Stimulated activated CD8-positive, alpha-beta memory T cell treated with anti-CD3 and anti-CD28 coated beads, Interleukin-2, amount 100 ng/mL, for 48 hours (primary cell): ENCODE data around the gene ATP1A3.

Source experiments
- DNase-seq, 2 donors: peaks; one replicate each; pipeline ENCODE4 v3.0.0-alpha.2; 2020; ENCODE audit warnings: low read depth in 2 of 2

The ATP1A3 gene

DNA sequence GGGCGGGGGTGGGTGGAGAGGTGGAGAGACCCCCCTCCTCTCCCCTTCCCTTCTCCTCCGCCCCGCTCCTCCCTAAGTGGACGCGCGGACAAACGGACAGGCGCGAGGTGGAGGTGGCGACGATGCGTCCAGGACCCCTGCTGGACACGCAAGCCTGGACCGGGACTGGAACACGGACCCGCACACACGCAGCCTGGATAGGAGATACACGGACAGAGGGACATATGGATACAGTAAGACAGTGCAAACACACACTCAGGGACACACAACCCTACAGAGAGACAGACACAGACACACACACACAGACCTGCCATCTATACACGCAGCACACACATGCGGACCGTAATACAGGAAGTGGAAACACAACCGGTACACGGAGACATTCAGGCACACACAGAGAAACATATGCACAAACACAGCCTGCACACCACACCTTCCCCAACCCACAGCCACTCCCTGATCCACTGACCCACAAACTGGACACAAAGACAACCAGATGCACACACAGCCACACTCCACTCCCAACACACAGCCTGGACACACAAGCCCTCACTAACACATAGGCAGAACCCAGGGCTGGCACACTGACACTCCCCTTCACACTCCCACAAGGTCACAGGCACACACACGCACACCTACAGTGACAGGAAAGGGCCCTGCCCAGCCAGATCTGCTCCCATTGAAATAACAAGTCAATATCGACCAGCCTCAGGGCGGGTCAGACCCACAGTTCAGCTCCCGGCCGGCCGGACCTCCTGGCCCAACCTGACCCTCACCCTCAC lies 65.1 kb downstream of the ATP1A3 start:
- no peak for DNase-seq

DNA sequence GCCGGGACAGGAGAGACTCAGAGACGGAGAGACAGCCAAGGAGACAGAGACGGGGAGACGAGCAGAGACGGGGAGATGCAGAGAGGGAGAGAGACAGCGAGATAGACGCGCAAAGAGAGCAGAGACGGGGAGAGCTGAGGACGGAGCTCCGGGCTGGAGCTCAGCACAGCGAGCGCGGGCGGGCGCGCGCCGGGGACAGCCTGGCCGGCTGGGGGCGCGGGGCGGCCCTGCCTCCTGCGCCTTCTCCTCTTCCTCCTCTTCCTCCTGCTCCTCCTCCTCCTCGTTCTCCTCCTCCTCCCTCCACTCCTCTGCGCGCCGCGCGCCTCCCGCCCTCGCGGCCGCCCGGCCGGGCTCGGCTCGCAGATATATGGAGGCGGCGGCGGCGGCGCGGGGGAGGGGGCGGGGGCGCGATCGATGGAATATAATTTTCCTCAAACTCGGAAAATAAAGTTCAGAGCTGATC lies 65.8 kb downstream of the ATP1A3 start, which contains the start of gene ERFL:
TSS of gene ERFL (minus strand) at position 229 of the 463 bp plus-strand sequence. CDS start 15,530 bp downstream, outside the sequence.
- DNase-seq: no peak

DNA sequence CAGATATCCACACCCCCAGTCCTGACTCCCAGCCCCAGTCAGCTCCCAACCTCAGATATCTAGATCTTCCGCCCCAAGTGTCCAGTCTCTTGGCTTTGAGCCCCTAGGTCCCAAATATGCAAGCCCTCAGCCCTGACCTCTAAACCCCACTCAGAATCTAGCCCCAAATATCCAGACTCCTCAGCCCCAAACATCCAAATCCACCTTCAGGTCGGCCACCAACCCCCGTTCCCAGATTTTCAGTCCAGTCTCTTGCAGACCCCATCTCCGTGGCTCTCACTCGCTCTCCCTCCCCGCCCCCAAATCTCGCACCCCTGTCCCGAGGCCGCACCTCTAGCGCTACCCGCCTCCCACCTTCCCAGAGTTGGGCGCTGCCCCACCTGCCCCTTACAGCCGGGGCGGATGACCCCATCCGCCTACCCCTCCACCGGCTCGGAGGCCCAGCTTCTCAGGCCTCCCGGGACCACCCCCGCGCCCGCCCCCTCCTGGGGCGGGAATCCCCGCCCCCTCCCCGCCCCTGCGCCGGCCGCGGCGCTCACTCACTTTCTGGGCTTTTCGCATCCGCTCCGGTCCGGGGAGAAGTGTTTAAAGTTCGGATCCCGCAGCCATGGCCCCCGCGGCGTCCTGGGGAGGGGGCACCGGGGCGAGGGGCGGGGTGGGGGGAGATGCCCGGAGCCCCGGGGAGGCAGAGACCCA lies 66.4 kb downstream of the ATP1A3 start:
- DNase-seq: no peak

DNA sequence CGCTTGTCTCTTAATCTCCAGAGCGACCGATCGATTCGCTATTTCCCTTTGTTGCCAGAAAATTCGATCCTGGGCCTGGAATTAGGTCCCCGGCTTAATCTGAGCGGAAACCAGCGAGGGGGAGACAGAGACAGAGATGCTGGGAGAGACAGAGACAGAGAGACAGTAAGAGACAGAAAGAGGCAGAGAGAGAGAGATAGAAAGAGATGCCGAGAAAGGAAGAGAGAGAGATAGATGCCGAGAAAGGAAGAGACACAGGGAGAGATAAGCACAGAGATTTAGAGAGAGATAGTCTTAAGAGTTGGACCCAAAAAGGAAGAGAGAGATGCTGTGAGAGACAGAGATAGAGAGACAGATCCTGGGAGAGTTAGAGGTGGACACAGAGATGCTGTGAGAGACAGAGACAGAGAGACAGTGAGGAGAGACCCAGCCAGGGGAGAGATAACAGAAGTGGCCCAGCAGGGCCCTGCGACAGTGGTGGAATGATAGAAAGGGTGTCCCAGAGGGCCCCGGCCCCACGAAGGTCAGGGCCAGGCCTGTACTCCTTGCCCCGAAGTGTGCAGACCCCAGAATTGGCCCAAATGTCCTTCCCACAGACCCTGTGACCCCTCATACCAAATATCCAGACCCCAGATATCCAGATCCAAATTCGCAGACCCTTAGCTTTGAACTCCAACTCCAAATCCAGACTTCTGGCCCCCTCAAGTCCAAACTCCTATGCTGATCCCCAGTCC lies 67.1 kb downstream of the ATP1A3 start:
- no peak for DNase-seq

DNA sequence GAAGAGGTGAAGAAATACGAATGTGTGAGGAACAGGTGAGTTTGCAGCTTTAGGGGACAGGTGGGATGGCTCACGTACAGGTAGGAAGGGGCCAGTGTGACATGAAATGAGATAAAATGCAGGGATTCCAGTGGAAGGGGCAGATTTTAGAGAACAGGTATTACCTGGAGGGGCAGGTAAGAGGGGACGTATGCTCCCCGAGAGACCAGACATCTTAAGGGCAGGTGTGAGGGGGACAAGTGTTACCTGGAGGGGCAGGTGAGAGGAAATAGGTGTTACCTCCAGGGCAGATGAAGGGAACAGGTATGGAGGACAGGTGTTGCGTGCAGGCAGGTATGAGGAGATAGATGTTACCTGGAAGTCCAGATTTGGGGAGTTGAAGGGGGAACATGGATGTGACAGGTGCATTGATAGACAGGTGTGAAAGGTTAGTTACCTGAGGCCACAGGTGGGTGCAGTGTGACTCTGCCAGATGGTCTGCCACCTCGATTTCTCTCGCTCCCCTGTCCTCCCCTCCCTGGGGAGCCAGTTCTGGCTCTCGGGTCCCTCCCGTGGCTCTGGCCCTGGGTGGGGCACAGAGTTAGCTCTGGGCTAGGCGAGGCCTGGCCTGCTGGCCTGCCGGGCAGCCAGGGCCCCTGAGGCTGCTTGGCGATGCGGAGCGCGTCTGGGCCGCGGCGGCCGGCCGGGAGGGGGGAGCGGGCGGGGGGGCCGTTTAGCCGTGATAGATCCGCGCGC lies 67.8 kb downstream of the ATP1A3 start:
- DNase-seq: no peak

DNA sequence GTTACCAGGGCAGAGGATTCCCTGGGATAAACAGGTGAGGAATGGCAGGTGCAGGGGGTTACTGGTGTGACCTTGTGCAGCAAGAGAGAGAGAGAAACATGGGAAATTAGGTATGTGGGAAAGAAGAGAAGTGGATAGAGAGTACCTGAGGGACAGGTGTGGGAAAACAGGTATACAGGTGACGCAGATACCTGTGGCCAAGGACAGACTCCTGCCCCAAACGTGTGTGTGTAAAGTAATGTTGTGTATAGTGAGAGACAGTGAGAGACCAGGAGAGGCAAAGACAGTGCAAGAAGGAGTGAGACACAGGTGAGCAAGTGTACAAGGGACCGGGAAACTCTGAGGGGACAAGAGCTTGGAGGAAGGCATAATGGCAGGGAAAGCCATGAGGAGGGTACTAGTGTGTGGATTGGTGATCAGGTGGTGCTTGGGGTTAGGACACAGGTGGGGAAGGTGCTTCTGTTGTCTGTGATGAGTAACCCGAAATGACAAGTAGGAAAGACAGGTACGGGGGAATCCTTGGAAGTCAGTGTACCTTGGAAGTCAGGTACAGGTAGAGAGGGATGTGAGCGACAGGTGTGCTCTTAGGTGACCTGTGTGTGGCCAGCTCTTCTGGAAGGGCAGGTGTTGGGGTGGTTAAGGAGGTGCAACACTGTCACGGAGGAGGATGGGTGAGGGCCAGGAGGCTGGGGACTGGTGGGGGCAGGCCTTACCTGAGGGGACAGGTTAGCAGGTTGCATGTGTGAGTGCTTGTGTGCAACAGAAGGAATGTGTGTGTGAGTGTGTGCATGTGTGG lies 68.6 kb downstream of the ATP1A3 start:
- no peak for DNase-seq

DNA sequence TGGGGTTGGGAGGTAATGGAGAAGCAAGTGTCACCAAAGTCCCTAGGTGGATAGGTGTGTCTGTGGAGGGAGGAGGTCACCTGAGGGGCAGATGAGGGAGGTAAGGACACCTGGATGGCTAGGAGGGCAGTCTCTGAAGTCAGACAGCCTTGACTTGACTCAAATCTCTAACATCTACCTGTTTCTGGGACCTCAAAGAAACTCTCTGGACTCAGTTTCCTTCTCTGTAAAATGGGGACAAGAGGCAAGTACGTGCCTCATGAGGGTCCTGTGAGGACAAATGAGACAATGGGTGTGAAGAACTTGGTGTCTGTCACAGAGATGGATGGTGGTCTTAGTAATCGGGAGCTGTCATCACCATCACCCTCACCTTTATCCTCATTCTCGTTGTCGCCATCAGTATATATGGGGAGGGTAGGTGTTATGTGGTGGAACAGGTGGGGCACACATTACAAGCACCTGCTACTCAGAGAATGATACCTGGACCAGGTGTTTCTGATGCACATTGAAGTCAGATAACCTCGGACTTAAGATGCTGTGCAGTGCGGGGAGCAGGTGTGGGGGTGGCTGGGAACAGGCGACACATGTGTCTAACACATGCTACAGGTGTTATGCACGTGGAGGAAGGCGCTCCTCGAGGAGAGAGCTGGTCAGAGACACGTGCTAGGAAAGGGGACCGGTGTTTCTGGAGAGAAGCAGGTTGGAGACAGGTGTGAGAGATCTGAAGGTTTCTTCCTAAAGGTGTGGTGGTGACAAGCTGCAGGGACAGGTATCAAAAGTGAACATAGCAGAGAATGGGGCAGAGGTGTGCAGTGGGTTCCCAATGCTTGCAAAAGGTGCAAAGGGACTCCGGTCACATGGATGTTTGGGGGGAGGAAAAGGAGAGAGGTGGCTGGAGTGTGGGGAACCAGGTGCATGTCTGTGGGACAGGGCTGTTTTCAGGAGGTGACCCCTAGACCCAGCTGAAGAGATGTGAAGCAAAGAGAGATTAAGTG lies 69.6 kb downstream of the ATP1A3 start:
- no peak for DNase-seq

DNA sequence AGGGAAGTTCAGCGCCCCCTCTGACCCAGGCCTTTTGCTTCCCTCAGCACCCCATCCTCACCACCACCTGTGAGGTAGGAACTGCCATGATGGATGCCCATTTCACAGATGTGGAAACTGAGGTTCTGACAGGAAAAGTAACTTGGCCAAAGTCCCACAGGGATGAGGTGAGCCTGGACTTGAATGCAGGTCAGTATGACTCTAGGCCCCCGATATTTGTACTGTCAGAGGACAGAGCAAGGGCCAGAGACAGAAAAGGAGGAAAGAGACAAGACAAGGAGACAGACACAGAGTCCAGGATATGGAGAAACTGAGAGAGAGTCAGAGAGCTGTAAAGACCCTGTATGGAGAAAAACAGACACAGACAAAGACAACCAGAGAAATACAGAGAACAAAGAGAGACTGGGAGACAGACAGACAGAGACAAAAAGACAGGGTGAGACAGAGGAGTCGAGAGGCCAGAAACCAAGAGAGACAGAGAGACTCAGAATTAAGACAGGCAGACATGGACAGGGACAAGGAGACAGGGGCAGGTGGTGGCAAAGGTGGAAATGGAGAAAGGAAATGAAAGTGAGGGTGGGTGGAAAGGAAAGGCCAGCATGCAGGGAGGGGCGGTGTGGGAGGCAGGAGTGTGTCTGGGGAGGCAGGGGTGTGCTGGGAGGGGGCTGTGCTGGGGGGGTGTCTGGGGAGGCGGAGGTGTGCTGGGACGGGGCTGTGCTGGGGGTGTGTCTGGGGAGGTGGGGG lies 70.8 kb downstream of the ATP1A3 start:
- DNase-seq: no peak

DNA sequence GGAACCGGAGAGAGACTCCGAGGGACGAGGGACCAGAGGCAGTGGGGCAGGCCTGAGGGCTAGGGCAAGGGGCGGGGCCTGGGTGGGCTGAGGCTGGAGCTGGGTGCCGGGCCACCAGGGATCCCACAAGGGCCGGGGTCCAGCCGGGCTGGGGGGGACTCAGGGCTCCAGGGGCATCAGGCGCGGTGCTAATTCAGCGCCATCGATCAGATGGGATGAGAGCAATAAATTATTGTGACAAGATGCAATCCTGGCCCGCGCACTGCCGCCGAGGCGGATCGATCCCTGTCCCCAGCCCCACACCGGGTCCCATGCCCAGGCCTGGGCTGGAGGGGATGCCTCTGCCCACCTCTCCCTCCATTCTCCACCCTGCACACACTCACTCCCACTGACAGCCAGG lies 71.4 kb downstream of the ATP1A3 start:
- no peak for DNase-seq

DNA sequence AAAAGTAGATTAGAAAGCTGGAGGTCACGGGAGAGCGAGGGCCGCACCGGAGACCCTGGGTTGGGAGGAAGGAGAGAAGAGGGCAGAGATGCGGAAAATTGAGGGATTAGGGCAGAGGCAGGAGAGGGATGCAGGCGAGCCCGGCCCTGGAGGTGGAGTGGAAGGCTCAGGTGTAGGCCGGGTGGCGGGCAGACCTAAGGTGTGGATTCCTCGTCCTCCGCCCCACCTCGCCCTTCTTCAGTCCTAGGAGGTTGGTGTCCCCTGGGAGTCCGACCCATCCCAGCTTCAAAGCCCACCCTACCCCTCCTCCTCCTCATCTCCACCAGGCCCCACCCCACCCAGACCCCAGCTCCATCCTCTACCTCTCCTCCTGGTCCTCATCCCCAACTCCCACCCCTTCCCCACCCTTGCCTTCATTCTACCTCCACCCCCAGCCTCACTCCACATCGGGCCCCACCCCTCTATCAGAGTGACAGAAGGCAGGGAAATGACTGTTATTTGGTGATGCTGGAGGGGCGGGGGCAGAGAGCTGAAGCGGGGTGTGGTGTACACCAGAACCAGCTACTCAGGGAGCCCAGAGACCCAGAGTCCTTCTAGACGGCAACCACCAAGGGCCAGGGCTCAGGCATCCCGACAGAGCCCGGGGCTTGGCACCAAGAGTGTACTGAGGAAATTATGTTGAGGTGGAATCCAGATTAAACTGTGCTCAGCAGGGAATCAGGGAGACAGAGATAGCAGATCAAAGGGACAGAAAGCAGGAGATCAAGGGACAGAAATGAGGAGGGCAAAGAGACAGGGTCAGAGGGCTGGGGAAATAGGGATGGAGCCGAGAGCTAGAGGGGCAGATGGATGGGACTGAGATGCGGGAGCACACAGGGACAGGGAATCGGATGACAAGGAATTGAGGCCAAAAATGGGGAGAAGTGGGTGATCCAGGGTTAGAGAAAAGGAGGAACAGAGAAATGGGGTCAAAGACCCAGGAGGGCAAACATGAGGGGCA lies 72.2 kb downstream of the ATP1A3 start:
- no peak for DNase-seq

DNA sequence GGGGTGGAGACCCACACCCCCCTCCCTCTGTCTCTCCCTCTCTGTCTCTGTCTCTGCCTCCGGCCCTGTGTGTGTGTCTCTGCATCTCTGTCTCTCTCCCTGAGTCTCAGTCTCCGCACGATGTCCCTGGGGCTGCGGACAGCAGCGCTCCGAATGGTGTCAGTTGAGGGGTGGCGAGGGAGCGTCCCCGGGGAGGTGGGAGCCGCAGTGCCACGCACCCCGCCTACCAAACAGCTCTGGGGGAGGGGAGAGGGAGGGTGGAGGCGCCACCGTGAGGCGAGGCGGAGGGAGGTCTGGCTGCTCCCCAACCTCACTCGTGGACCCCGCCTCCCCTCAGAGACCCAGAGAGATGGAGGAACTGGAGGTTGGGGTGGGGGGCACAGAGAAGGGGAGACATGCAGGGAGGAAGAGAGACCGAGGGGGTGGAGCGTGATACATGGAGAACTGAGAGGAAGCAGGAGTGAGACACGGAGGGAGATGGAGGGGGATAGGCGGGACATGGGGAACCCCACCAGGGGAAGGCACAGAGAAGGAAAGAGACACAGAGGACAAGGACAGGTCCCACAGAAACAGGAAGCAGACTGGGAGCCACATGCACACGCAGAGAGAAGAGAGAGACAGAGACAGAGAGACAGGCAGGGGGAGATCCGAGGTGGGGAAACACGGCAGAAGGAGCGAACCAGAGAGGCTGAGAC lies 73.0 kb downstream of the ATP1A3 start:
- DNase-seq: no peak

DNA sequence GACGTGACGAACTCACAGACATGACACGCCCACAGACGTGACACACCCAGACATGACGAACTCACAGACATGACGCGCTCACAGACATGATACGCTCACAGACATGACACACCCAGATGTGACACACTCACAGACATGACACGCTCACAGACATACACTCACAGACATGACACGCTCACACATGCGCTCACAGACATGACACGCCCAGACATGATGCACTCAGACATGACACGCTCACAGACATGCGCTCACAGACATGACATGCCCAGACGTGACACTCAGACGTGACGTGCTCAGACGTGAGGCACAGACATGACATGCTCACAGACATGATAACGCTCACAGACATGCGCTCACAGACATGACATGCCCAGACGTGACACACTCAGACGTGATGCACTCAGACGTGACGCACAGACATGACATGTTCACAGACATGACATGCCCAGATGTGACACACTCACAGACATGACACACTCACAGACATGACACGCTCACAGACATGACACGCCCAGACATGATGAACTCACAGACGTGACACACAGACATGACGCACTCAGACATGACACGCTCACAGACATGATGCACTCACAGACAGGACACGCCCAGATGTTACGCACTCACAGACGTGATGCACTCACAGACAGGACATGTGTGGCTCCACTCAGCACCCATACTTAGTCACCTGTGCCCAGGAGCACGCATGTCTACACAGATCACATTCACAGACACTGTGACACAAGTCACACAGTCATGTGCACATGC lies 73.9 kb downstream of the ATP1A3 start:
- no peak for DNase-seq

DNA sequence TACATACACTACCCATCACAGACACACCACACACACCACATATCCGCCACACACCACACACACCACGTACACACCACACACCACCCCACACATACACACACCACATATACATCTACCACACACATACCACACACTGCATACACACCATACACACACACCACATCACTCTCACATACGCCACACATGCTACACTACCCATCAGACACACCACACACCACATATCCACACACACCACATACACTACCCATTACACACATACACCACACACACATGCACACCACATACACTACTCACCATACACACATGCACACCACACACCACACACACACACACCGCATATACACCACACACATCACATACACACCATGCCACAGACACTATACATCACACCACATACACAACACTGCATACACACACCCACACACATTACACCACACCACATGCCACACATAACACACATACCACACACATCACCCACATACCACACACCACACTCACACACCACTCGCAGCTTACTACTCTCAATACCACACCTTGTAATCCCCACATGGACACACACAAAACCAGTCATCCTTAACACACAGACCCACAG lies 75.3 kb downstream of the ATP1A3 start:
- DNase-seq: no peak

DNA sequence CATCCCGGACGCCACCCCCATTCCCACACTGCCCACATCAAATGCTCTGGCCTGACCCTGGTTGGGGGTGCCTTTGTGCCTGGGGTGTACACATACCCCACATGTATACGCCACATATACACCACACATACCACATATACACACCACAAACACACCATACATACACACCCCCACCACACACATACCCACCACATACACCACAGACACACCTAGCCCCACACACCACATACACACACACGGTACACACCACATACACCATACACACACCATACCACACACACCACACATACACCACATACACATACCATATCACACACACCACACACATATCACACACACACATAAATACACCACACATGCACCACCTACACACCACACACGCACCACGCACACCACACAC lies 75.9 kb downstream of the ATP1A3 start:
- no peak for DNase-seq

DNA sequence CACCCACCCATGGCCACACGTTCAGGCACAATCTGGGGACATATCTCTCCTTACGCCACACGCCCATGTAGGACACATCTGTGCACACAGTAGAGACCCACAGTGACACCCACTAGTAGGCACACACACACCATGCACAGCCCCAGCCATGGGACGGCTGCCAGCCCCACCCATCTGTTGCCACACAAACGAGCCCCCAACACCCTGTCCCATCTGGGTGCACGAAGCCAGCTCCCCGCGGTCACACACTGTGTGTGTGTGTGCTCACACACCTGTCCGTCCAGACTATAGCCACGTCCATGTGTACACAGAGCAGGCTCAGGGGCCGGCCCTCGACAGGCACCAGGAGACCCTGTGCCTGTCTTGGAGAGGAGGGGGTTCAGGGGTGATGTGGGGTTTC lies 76.4 kb downstream of the ATP1A3 start:
- DNase-seq: no peak
